HG03442 (cell line): ENCODE results near the gene ARHGEF37.

Experiments used
- ATAC-seq: cut with Tn5 transposase; IDR thresholded peaks from one replicate; pipeline ENCODE4 v1.9.1; 2021; ENCODE audit warnings: mild to moderate bottlenecking, moderate library complexity; ENCODE audit not compliant: unreplicated experiment

ARHGEF37 gene

GRCh38 chr5:149623473-149623872 is 42.2 kb downstream of the ARHGEF37 start:
- no peak for ATAC-seq

- ATAC-seq = no peak
Measured at GRCh38 chr5:149627070-149627469, 45.8 kb downstream of the ARHGEF37 start.

- no peak for ATAC-seq
Measured at GRCh38 chr5:149628221-149628620, 46.9 kb downstream of the ARHGEF37 start.

DNA sequence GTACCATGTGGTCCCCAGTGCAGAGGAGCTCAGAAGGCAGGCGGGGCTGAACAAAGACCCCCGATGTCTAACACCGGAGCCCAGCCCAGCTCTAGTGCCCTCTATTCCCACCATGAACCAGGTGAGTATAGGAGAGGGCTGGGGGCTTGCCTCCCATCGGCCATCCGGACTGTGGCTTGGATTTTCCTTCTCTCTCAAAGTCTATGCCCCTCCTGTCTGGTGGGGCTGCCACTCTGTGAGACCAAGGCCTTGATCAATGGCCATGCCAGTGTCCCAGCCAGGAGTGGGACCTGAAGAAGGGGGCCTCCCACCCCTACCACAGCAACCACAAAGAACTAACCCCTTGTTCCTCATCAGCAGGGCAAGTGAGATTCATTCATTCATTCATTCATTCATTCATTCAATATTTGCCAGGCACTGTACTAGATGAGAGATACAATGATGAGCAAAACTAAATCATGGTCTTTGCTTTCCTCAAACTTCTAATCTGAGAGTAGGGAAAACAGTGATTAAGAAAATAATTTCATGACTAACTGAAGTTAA is 47.6 kb downstream of the ARHGEF37 start:
- no peak for ATAC-seq

DNA sequence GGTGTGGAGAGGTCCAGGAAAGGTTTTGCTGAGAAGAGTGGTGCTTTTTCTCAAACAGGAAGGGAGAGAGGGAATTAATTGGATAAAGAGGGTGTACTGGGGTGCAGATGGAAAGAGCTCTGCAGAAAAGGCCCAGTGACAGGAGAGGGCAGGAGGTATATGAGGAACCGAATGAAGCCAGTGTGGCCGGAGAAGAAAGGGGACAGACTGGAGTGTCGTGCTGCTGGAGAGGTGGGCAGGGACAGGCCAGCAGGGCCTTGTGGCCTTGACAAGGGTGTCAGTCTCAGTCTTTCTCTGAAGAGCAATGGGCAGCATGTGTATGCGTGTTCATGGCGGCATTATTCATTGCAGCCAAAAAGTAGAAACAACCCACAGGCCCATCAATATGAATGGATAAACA is 48.1 kb downstream of the ARHGEF37 start:
- ATAC-seq = no peak

DNA sequence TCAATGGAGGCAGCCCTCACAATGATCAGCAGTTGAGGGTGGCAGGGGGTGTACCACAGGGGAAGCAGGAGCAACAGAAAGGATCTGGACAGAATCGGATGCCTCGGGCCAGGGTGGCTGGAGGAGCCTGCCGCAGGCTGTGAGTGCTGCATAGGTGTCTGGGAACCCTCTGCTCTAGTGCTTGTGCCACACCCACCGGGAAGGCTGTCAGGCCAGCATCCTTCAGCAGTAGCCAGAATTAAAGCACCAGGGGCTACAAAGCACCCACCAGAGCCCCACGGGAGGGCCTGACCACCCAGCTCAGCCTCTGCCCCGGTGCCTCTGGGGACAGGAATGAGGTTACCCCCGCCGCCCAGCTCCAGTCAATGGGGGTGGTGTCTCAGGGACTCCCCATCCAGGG is 49.0 kb downstream of the ARHGEF37 start:
- ATAC-seq = no peak

- ATAC-seq = no peak
Measured at GRCh38 chr5:149631506-149631905, 50.2 kb downstream of the ARHGEF37 start.

DNA sequence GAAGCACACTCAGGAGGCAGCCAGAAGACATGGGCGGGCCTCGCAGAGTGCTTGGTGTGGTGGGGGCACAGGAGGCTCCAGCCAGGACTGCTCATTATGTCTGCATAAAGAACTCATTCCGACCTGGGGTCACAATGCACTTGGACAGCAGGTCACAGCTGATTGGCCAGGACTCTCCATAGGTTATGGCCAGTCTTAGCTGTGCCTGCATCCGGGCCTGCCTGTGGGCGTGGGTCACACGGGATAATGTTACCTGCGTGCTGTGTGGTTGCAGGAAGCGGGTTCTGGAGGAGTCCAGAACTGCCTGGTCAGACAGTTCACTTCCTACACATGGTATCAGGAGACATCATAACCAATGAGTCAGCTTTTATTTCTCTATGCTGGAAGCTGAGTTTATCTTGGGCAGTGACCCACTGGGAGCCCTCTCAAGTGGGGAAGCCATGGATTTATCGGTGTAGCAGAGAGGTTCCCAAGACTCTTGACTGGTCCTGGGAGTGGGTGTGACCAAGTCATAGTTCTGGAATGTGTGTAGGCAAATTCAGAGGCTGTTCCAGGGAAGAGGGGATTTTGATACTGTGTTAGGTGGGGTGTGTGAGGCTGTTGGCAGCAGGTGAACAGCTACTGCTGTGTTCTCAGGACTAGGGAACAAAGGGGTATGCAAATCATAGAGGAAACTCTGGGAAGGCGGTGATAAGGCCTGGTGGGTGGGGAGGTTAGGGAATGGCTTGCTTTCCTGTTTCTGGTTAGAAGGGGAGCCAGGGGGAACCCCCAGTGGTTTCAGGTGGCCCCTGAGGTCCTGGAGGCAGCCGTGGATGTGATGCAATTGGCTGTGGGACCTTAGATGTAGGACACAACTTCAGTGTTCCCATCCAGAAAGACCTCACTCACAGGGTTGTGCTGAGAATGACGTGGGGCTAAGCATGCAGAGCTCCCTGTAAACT is 51.3 kb downstream of the ARHGEF37 start:
- ATAC-seq = no peak

DNA sequence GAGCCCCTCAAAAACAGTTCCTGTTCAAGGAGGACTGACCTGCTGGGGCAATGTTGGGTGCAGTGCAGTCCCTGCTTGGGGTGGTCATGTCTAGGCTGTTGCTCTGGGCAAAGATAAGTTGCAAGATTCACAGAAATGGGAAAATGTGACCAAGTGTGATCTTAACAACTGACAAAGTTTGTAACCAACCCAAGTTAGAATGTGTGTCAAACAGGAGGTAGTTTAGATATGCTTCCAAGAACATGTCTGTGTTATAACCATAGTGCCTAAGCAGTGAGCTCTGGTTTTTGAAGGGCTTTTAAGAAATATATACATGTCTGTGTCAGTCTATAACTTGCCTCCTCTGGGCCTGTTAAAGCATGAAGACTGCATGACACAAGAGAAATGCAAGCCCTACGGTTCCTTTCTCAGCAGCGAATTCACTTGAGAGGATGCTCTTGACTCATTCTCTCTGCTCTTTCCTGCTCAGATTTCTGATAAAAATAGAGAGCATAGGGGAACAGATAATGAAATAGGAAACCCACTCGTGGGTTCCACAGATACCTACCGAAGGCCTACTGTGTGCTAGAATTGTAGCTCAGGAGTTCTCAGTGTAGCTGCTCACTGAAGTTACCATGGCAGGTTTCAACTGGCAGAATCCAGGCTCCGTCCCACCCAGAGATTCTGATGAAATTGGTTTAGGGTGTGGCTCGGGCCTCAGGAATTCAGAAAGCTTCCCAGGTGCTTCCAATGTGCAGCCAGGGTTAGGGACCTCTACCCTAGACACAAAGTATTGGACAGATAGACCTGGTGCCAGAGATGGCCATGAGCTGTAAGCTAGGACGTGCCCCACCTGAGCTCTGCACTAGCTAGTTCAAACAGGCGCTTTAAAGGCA is 52.4 kb downstream of the ARHGEF37 start:
- no peak for ATAC-seq

GRCh38 chr5:149635394-149635793 is 54.1 kb downstream of the ARHGEF37 start:
- ATAC-seq = no peak

- no peak for ATAC-seq
Measured at GRCh38 chr5:149636191-149636860, 55.0 kb downstream of the ARHGEF37 start.

- ATAC-seq = no peak
Measured at GRCh38 chr5:149636861-149637246, 55.6 kb downstream of the ARHGEF37 start.

- ATAC-seq = no peak
Measured at GRCh38 chr5:149638136-149638535, 56.8 kb downstream of the ARHGEF37 start.

DNA sequence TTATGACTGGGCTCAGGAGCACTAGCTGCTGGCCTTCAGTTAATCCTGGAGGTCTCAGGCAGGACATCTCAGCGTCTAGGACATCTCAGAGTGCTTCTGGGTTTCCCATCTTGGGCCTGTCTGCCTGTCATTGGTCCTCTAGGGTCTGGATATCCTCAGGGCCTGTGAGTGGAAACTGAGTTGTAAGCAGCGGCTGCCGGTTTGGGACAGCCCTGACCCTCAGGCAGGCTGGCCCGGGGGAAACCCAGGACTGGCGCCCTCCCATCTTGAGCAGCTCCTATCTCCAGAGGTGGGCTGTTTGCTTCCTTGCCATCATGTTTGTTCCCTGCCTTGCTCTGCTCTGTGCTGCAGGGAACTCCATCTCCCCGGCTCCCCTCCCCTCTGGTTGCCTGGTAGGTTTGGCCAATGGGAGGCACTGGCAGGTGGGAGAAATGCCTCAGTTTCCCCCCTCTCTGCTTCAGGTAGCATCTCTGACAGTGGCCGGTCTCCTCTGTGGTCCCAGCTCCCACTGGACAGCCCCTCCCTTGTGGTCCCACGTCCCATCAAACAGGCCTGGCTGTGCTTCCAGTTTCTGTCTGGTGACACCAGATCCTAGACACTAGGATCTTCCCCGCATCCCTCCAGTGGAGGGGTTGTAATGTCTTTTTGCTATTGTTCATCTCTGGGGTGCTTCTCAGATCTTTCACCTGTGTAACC is 57.4 kb downstream of the ARHGEF37 start:
- ATAC-seq = no peak

DNA sequence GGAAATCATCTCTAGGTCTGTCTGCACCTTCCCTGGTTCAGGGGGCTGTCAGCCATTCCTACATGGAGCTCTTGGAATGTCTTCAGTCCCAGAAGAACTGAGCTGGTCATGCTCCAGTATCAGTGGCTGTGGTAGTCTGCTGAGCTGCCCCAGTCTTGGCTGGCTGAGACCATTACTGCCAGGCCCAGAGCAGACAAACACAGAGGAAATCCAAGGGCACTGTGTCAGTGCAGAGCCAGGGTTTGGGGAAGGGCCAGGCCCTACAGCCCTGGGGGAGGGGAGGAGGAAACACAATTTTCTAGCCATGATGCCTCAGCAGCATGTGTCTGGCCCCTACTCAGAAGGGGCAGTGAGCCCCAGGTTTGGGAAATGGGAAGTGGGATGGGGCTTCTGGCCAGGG is 58.4 kb downstream of the ARHGEF37 start:
- no peak for ATAC-seq

DNA sequence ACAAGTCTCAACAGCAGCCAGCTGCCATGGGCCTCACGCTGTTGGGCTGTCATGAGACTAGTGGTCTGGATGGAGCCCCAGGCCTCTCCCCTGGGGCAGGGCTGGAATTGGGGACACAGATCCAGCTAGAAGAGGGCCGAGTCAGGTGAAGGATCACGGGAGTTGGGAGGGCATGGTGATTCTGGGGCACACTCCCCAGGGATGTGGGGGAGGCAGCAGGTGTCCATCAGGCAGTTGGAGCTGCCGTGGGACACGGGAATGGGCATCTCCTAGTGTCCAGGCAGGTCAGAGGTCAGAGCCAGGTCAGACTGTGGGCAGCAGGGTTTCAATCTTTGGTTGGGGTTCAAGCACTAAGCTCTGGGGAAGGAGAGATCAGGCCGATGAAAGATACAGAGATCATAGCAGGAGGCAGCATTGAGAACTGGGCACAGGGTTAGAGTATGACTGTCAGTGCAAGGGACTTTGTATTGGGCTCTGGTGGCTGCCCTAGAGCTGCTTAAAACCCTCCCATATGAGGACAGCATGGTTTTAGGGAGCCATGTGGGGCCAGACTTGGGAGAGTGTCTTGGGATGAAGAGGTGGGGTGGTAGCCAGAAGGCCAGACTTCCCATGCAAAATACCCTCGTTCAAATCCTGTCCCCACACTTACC is 59.2 kb downstream of the ARHGEF37 start:
- no peak for ATAC-seq

DNA sequence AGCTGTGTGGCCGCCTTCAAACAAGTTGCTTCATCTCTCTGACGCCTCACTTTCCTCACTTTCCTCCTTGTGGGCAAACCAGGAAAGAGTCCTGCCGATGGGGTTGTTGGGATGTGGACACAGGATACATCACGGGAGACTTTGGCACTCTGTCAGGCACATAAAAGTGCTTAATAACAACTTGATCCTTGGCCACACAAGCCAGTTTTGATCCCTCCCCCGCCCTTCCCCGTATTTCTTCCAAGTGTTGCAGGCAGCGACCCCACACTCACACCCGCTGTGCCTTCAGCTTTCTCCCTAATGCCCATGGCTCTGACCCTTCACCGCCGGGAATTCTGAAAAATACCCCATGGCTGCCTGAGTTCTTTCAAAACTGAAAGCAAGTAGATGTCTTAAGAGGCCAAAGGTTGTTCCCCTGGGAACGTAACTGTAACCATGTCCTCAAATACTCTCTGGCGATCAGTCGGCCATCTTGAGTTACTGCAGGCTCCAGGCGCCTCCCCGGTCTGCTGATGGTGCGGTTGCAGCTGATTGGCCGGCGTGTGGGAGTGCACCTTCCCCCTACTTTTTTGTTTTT is 59.8 kb downstream of the ARHGEF37 start:
- ATAC-seq = no peak

DNA sequence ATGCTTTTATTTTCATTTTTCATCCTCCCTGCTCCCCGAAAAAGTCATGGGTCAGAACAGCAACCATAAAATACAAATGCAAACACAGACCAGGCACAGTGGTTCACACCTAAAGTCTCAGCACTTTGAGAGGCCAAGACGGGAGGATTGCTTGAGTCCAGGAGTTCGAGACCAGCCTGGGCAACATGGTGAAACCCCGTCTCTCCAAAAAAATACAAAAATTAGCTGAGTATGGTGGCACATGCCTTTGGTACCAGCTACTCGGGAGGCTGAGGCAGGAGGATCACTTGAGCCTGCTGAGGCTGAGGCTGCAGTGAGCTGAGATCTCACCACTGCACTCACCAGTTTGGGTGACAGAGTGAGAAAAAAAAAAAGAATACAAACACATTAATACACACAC is 60.3 kb downstream of the ARHGEF37 start:
- no peak for ATAC-seq

DNA sequence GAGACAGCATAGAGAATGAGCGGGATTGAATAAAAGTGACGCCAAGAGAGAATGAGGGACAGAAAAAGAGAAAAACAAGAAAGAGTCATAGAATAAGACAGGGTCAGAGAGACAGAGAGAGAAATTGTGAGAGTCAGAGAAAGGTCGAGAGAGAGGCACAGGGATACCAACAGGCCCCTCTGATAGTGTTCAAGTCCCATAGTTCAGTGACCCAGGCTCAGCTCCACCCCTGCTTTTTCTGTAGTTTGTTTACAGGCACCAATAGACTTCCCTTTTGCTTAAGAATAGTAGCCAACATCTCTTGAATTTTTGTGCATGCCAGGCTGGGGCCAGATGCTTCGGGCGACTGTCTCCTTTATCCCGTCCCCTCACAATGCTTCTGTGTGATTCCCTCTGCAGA is 62.5 kb downstream of the ARHGEF37 start:
- no peak for ATAC-seq

- ATAC-seq = no peak
Measured at GRCh38 chr5:149644629-149645028, 63.3 kb downstream of the ARHGEF37 start.
